Smooth muscle cell of the brain vasculature (primary cell): ENCODE results near the gene CEACAM19.
"Not testable (repeated sequence)": the region's sequence is repeated elsewhere in the genome, so short reads cannot be mapped to it uniquely, and the experiment has no call there.

ENCODE experiments used
- DNase-seq: peaks from one replicate; pipeline ENCODE4 v3.0.0-alpha.2; 2012; ENCODE audit warnings: low read depth, low spot score

CEACAM19 gene

GRCh38 chr19:44673510-44673909 lies 2.2 kb downstream of the CEACAM19 start:
- DNase-seq: no peak

- DNase-seq: no peak
Observed at GRCh38 chr19:44675521-44675920, 4.2 kb downstream of the CEACAM19 start.

- DNase-seq: no peak
Observed at GRCh38 chr19:44677019-44677811, 5.9 kb downstream of the CEACAM19 start.

GRCh38 chr19:44680536-44680935 lies 9.3 kb downstream of the CEACAM19 start:
- no peak for DNase-seq

- no peak for DNase-seq
Observed at GRCh38 chr19:44681992-44682790, 10.9 kb downstream of the CEACAM19 start.

- no peak for DNase-seq
Observed at GRCh38 chr19:44682807-44683206, 11.5 kb downstream of the CEACAM19 start.

- DNase-seq: no peak
Observed at GRCh38 chr19:44683434-44684210, 12.3 kb downstream of the CEACAM19 start.

GRCh38 chr19:44684396-44684795 lies 13.1 kb downstream of the CEACAM19 start:
- not testable (repeated sequence) for DNase-seq

- peak; percentile 58 for DNase-seq
Observed at GRCh38 chr19:44684892-44685863, 13.9 kb downstream of the CEACAM19 start.

- no peak for DNase-seq
Observed at GRCh38 chr19:44685877-44686276, 14.6 kb downstream of the CEACAM19 start.

GRCh38 chr19:44686896-44687295 lies 15.6 kb downstream of the CEACAM19 start:
- no peak for DNase-seq

- no peak for DNase-seq
Observed at GRCh38 chr19:44687888-44688287, 16.6 kb downstream of the CEACAM19 start.

GRCh38 chr19:44689290-44690130 lies 18.2 kb downstream of the CEACAM19 start:
- peak; percentile 52 for DNase-seq

- DNase-seq: no peak
Observed at GRCh38 chr19:44690131-44690440, 18.8 kb downstream of the CEACAM19 start.

- DNase-seq: no peak
Observed at GRCh38 chr19:44692379-44692721, 21.1 kb downstream of the CEACAM19 start.

GRCh38 chr19:44694184-44694579 lies 22.9 kb downstream of the CEACAM19 start:
- DNase-seq: no peak

- no peak for DNase-seq
Observed at GRCh38 chr19:44696939-44697669, 25.8 kb downstream of the CEACAM19 start.

GRCh38 chr19:44697670-44698034 lies 26.4 kb downstream of the CEACAM19 start:
- no peak for DNase-seq

GRCh38 chr19:44698492-44699201 lies 27.4 kb downstream of the CEACAM19 start, which contains the start of gene CEACAM16:
Gene CEACAM16 (plus strand): TSS chr19:44699151. CDS start chr19:44701457, 2,306 bp downstream.
- no peak for DNase-seq
